NCI-H187 (cell line): Measurements from ENCODE around the gene U2AF1L4.

Experiments
- DNase-seq, 2 experiments: peaks; one replicate each; lab custom pipeline; 2025; lab: John Stamatoyannopoulos, UW

The U2AF1L4 gene

GRCh38 chr19:35712567-35713505 lies 32.4 kb downstream of the U2AF1L4 start:
- no peak for DNase-seq

- no peak for DNase-seq
These were observed 34.2 kb downstream of the U2AF1L4 start for GRCh38 chr19:35710784-35711723.

GRCh38 chr19:35708391-35708790 lies 36.8 kb downstream of the U2AF1L4 start:
- no peak for DNase-seq

GRCh38 chr19:35704218-35704617 lies 41.0 kb downstream of the U2AF1L4 start, which contains the start of gene ZBTB32:
Gene ZBTB32 (plus strand): TSS chr19:35704558. CDS start chr19:35714627, 10,069 bp downstream.
- no peak for DNase-seq

GRCh38 chr19:35703343-35703742 lies 41.9 kb downstream of the U2AF1L4 start:
- no peak for DNase-seq

GRCh38 chr19:35702223-35703012 lies 42.8 kb downstream of the U2AF1L4 start:
- DNase-seq, result peak; percentile 91 to 96

- DNase-seq, result no peak
These were observed 48.4 kb downstream of the U2AF1L4 start for GRCh38 chr19:35696835-35697234.

- DNase-seq, result no peak
These were observed 49.3 kb downstream of the U2AF1L4 start for GRCh38 chr19:35695895-35696422.

GRCh38 chr19:35693835-35694599 lies 51.2 kb downstream of the U2AF1L4 start:
- peak; percentile 63 to 73 for DNase-seq

- no peak for DNase-seq
These were observed 51.8 kb downstream of the U2AF1L4 start for GRCh38 chr19:35693422-35693821.
